Subcutaneous abdominal adipose tissue (tissue), 5 donors: ENCODE data around the gene ZNF689.
"Not testable (repeated sequence)": the region's sequence is repeated elsewhere in the genome, so short reads cannot be mapped to it uniquely, and the experiment has no call there.

Experiments
- H3K27ac ChIP-seq: one replicate; pipeline ENCODE4 v1.7.0; 2013; ENCODE audit warnings: low read depth, mild to moderate bottlenecking, inconsistent platforms, low read length, moderate library complexity
- H3K27me3 ChIP-seq, 5 donors: one replicate each; pipeline ENCODE4 v1.7.0; 2013; ENCODE audit warnings: low read length in 5 of 5, inconsistent platforms in 1 of 5; ENCODE audit not compliant: control insufficient read depth in 5 of 5, insufficient read depth in 4 of 5
- H3K36me3 ChIP-seq, 5 donors: one replicate each; pipeline ENCODE4 v1.7.0; 2013; ENCODE audit warnings: low read length in 5 of 5; ENCODE audit not compliant: control insufficient read depth in 5 of 5, insufficient read depth in 5 of 5
- H3K4me1 ChIP-seq, 5 donors: one replicate each; pipeline ENCODE4 v1.7.0; 2013; ENCODE audit warnings: low read length in 5 of 5, mild to moderate bottlenecking in 3 of 5, moderate library complexity in 1 of 5; ENCODE audit not compliant: control insufficient read depth in 5 of 5, insufficient read depth in 5 of 5
- H3K4me3 ChIP-seq, 5 donors: one replicate each; pipeline ENCODE4 v1.7.0; 2013; ENCODE audit warnings: low read length in 5 of 5, low read depth in 1 of 5
- H3K9ac ChIP-seq, 5 donors: one replicate each; pipeline ENCODE4 v1.7.0; 2013; ENCODE audit warnings: low read length in 5 of 5, mild to moderate bottlenecking in 4 of 5, moderate library complexity in 3 of 5
- H3K9me3 ChIP-seq, 5 donors: one replicate each; pipeline ENCODE4 v1.7.0; 2013; ENCODE audit warnings: low read length in 5 of 5; ENCODE audit not compliant: control insufficient read depth in 5 of 5
- donor health status: healthy.
- donor health status: healthy.
- donor health status: healthy.
- donor health status: healthy.
- donor health status: healthy.

The ZNF689 gene

GRCh38 chr16:30637139-30637538 is 26.9 kb upstream of the ZNF689 start:
- not testable (repeated sequence) for H3K27me3 ChIP-seq

DNA sequence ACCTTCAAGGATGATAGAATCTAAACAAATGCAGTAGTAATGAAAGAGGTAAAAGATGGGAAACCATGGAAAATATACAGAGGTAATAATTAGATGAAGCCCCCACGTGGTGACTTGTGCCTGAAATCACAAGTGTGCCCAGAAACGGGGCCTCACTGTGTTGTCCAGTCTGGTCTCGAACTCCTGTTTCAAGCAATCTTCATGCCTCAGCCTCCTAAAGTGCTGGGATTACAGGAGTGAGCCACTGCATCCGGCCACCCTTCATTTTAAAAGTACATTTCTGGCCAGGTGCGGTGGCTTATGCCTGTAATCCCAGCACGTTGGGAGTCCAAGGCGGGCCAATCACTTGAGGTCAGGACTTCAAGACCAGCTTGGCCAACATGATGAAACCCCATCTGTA is 26.4 kb upstream of the ZNF689 start:
- Histone ChIP-seq H3K9ac (no peak overlapping the region), H3K27me3 (no peaks in the 10 kb centered on the region), H3K4me1 (peaks cover 0 to 18% (median 13%) of the 10 kb centered on the region in 5 donors), H3K4me3 (no peak overlapping the region), H3K9me3 (no peaks in the 10 kb centered on the region), H3K36me3 (no peaks in the 10 kb centered on the region), H3K27ac (no peak overlapping the region)

More at GRCh38 chr16:30637139-30637538, 26.9 kb upstream of the ZNF689 start:
- peaks cover 0 to 18% (median 13%) of the 10 kb centered on the region in 5 donors for H3K4me1 ChIP-seq
- not testable (repeated sequence) for H3K36me3 ChIP-seq, H3K9ac ChIP-seq, H3K27ac ChIP-seq, H3K9me3 ChIP-seq, H3K4me3 ChIP-seq

GRCh38 chr16:30633526-30633925 is 23.3 kb upstream of the ZNF689 start:
- H3K27me3 ChIP-seq = no peaks in the 10 kb centered on the region
- H3K9ac ChIP-seq = peak overlapping the region in 4 of 5 donors; percentile 43 to 96 (median 90)
- peak overlapping the region; percentile 76 to 83 (median 79) for H3K4me3 ChIP-seq
- H3K4me1 ChIP-seq = peaks cover 0 to 20% (median 15%) of the 10 kb centered on the region in 5 donors
- H3K27ac ChIP-seq = peak overlapping the region; percentile 90
- H3K36me3 ChIP-seq = no peaks in the 10 kb centered on the region
- H3K9me3 ChIP-seq = no peaks in the 10 kb centered on the region

- not testable (repeated sequence) for H3K27me3 ChIP-seq, H3K36me3 ChIP-seq, H3K9me3 ChIP-seq, H3K27ac ChIP-seq, H3K4me3 ChIP-seq, H3K9ac ChIP-seq
- peaks cover 0 to 21% (median 16%) of the 10 kb centered on the region in 5 donors for H3K4me1 ChIP-seq
Measured at GRCh38 chr16:30632454-30632853, 22.3 kb upstream of the ZNF689 start.

- Histone ChIP-seq H3K27ac (no peak overlapping the region), H3K4me3 (peak overlapping the region; percentile 42 to 81 (median 46)), H3K9me3 (no peaks in the 10 kb centered on the region), H3K9ac (peak overlapping the region in 4 of 5 donors; percentile 11 to 61 (median 39)), H3K4me1 (peaks cover 0 to 7% (median 6%) of the 10 kb centered on the region in 5 donors), H3K36me3 (no peaks in the 10 kb centered on the region), H3K27me3 (peaks cover 0 to 4% (median 0%) of the 10 kb centered on the region in 5 donors)
Measured at GRCh38 chr16:30628628-30629540, 18.7 kb upstream of the ZNF689 start.

GRCh38 chr16:30626236-30626635 is 16.0 kb upstream of the ZNF689 start:
- H3K36me3 ChIP-seq = no peaks in the 10 kb centered on the region
- H3K27ac ChIP-seq = no peak overlapping the region
- H3K27me3 ChIP-seq = peaks cover 0 to 4% (median 0%) of the 10 kb centered on the region in 5 donors
- H3K9me3 ChIP-seq = no peaks in the 10 kb centered on the region
- H3K9ac ChIP-seq = no peak overlapping the region
- H3K4me3 ChIP-seq = no peak overlapping the region
- H3K4me1 ChIP-seq = peaks cover 0 to 3% (median 2%) of the 10 kb centered on the region in 5 donors

DNA sequence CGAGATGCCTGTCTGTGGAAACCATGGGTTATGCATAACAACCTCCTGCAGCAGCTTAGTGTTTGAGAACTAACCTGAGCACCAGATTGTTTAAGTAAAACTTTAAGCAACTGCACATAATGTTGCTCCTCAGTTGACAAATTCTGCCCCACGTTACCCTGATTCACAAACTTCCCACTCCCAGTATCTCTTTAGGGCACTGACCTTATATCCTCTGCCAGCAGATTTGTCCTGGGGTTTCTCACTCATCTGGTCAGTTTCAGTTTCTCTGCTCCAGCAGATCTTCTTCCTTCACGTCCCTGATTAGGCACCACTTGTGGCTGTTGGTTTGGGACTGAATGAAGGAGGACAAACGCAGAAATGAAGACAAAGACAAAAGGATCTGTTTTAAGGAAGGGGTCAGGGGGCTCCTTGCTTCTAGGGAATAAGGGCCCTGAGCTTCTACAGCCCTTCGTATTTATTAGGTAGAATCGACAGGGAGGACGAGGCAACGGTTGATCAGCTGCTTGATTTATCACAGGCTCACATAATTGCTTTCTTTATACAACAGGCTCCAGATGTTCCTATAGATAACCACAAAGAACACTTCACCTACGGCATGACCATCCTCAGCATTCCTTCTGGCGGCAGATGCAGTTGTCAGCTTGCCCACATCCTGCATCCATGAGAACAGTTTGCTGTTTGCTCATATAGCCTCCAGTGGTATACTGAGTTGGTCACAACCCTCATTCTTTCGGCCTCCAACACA is 13.5 kb upstream of the ZNF689 start:
- peaks cover 0 to 4% (median 0%) of the 10 kb centered on the region in 5 donors for H3K27me3 ChIP-seq
- H3K4me3 ChIP-seq = no peak overlapping the region
- no peaks in the 10 kb centered on the region for H3K36me3 ChIP-seq
- H3K4me1 ChIP-seq = peaks cover 0 to 6% (median 3%) of the 10 kb centered on the region in 5 donors
- no peak overlapping the region for H3K27ac ChIP-seq
- no peak overlapping the region for H3K9ac ChIP-seq
- H3K9me3 ChIP-seq = no peaks in the 10 kb centered on the region

DNA sequence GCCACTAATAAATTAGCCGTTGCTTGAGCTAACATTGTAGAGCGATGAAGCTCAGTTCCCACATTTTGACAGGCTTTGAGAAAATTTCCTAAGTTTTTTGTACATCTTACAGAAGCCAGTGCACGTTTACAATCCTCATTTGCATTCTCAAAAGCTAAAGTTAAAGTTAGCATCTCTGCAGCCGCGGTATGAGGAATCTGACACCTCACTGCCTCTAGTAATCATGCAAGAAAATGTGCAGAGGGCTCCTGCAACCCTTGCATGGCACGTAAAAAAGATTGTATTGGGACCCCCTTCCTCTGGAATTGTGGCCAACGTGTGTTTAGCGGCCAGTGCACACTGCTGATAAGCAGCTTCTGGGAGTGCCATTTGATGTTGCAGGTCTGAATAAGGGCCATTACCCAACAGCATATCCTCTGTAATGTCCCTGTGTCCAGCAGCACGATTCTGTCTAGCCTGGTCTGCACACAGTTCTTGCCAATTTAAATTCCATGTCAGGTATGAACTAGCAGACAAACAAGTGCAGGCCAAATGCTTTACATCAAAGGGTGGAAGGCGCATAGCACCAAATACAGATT is 12.4 kb upstream of the ZNF689 start:
- Histone ChIP-seq H3K36me3 (no peaks in the 10 kb centered on the region), H3K27me3 (peaks cover 0 to 4% (median 0%) of the 10 kb centered on the region in 5 donors)

DNA sequence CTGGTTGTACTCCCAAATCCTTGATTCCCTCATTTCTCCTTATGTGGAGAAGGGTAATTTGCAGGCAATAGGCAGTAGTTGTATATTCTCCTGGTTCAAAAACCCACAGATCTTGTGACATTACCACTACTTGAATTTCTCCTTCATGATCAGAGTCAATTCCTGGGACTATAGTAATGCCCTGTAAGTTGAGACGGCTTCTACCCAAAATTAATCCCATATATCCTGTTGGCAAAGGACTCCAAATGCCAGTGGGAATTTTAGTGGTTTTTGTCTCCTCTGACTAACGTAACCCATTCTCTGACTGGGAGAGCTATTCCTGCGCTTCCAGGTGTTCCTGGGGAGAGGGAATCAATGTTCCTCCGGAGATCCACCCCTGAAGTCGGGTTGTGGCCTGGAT is 11.6 kb upstream of the ZNF689 start:
- no peaks in the 10 kb centered on the region for H3K36me3 ChIP-seq
- H3K4me3 ChIP-seq = no peak overlapping the region
- no peak overlapping the region for H3K9ac ChIP-seq
- H3K4me1 ChIP-seq = peaks cover 0 to 4% (median 0%) of the 10 kb centered on the region in 5 donors
- no peak overlapping the region for H3K27ac ChIP-seq
- H3K9me3 ChIP-seq = no peaks in the 10 kb centered on the region
- peaks cover 0 to 4% (median 0%) of the 10 kb centered on the region in 5 donors for H3K27me3 ChIP-seq

More for the DNA sequence above, 12.4 kb upstream of the ZNF689 start:
- no peak overlapping the region for H3K27ac ChIP-seq
- H3K9ac ChIP-seq = no peak overlapping the region
- no peaks in the 10 kb centered on the region for H3K9me3 ChIP-seq
- peaks cover 0 to 4% (median 0%) of the 10 kb centered on the region in 5 donors for H3K4me1 ChIP-seq
- H3K4me3 ChIP-seq = no peak overlapping the region
